Muscle layer of duodenum (tissue), 2 donors: ENCODE measurements around the gene CRTC2.

Experiments used
- H3K27ac ChIP-seq: one replicate; pipeline ENCODE4 v1.7.0; 2013; ENCODE audit warnings: mild to moderate bottlenecking, low read length
- H3K27me3 ChIP-seq: one replicate; pipeline ENCODE4 v1.7.0; 2013; ENCODE audit warnings: low read depth, mild to moderate bottlenecking, control low read depth, low read length
- H3K36me3 ChIP-seq, 2 donors: one replicate each; pipeline ENCODE4 v1.7.0; 2013; ENCODE audit warnings: low read length in 2 of 2, control low read depth in 1 of 2, mild to moderate bottlenecking in 1 of 2; ENCODE audit not compliant: insufficient read depth in 2 of 2, control insufficient read depth in 1 of 2
- H3K4me1 ChIP-seq, 2 donors: one replicate each; pipeline ENCODE4 v1.7.0; 2013; ENCODE audit warnings: low read length in 2 of 2, mild to moderate bottlenecking in 2 of 2, control low read depth in 1 of 2, moderate library complexity in 1 of 2; ENCODE audit not compliant: insufficient read depth in 2 of 2, control insufficient read depth in 1 of 2
- H3K4me3 ChIP-seq, 2 donors: one replicate each; pipeline ENCODE4 v1.7.0; 2013; ENCODE audit warnings: low read length in 2 of 2, low read depth in 1 of 2, mild to moderate bottlenecking in 1 of 2
- H3K9me3 ChIP-seq, 2 donors: one replicate each; pipeline ENCODE4 v1.7.0; 2013; ENCODE audit warnings: low read length in 2 of 2, control low read depth in 1 of 2, mild to moderate bottlenecking in 1 of 2; ENCODE audit not compliant: control insufficient read depth in 1 of 2
- donor health status: healthy.

The CRTC2 gene

GRCh38 chr1:153970346-153970745 lies 11.9 kb upstream of the CRTC2 start:
- Histone ChIP-seq H3K9me3 (no peaks in the 10 kb centered on the region), H3K4me1 (peaks cover 8 to 19% of the 10 kb centered on the region in 2 donors), H3K36me3 (peaks cover 22 to 24% of the 10 kb centered on the region in 2 donors), H3K27me3 (no peaks in the 10 kb centered on the region), H3K4me3 (no peak overlapping the region), H3K27ac (no peak overlapping the region)

GRCh38 chr1:153968972-153969371 lies 10.6 kb upstream of the CRTC2 start:
- Histone ChIP-seq H3K27ac (no peak overlapping the region), H3K4me1 (peaks cover 11 to 23% of the 10 kb centered on the region in 2 donors), H3K36me3 (peaks cover 11 to 13% of the 10 kb centered on the region in 2 donors), H3K9me3 (no peaks in the 10 kb centered on the region), H3K4me3 (peak overlapping the region in 1 of 2 donors; percentile 65), H3K27me3 (no peaks in the 10 kb centered on the region)

DNA sequence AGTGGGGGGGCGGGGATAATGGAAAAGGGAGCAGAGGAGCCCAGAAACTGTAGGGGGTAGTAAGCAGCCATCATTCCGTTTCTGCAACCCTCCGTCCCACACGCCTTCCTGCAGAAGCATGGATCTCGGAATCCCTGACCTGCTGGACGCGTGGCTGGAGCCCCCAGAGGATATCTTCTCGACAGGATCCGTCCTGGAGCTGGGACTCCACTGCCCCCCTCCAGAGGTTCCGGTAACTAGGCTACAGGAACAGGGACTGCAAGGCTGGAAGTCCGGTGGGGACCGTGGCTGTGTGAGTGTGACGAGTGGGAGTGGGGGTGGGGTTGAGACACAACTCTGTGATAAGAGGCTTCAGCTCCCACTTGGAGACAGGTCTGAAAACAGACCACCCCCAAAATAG lies 10.0 kb upstream of the CRTC2 start:
- peak overlapping the region; percentile 65 to 82 for H3K4me3 ChIP-seq
- H3K27ac ChIP-seq: peak overlapping the region; percentile 90
- H3K4me1 ChIP-seq: peaks cover 11 to 23% of the 10 kb centered on the region in 2 donors
- H3K36me3 ChIP-seq: peaks cover 6 to 7% of the 10 kb centered on the region in 2 donors
- H3K27me3 ChIP-seq: no peaks in the 10 kb centered on the region
- H3K9me3 ChIP-seq: no peaks in the 10 kb centered on the region

GRCh38 chr1:153968000-153968363 lies 9.6 kb upstream of the CRTC2 start:
- Histone ChIP-seq H3K4me1 (peaks cover 11 to 23% of the 10 kb centered on the region in 2 donors), H3K4me3 (peak overlapping the region; percentile 65 to 82), H3K27me3 (no peaks in the 10 kb centered on the region), H3K27ac (peak overlapping the region; percentile 90), H3K9me3 (no peaks in the 10 kb centered on the region), H3K36me3 (peaks cover 3% of the 10 kb centered on the region in 2 donors)

DNA sequence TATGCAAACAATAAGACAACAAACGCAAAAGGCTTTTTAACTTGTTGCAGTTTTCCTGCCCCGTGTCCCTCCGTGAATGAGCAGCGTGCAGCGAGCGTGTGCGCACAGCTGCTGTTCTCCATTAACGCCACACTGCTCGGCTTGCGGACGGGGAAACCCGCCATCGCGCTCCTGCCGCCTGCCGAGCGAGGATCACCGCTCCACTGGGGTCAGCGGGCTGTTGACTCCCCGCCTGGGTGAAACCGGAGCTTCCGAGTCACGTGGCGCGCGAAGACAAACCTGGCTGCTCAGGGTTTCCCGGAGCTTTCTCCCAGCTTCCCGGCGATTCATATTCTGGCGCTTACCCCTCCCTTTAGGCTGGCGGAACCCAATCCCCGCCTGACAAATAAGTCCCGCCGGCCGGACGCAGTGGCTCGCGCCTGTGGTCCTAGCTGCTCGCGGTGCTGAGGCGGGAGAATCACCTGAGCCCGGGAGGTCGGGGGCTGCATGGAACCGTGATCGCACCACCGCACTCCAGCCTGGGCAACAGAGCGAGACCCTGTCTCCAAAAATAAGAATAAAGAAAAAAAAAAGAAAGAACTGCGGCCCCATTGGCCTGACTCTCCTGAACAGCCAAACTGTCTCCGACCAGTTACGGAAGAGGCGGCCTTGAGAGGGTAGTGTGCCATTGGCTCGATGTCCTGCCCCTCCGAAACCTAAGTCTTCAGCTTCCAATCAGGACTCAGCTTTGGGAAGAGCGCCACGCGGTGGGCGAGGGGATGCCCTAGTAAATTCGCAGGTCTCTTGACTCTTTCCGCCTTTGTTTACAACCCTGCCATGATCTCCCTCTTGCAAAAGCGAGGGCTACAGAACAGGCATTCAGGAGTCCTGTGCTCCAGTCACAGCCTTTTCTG lies 8.9 kb upstream of the CRTC2 start, which contains the start of gene CREB3L4:
CREB3L4 (plus strand) TSS at position 796 of the 893 bp plus-strand sequence. CDS start 624 bp downstream, outside the sequence.
- Histone ChIP-seq H3K4me1 (peaks cover 11 to 27% of the 10 kb centered on the region in 2 donors), H3K4me3 (peak within 1 kb of the TSS; percentile 65 to 82), H3K27ac (peak within 1 kb of the TSS; percentile 90), H3K27me3 (no peaks in the 10 kb centered on the region), H3K9me3 (no peaks in the 10 kb centered on the region), H3K36me3 (no peaks in the 10 kb centered on the region)

GRCh38 chr1:153963850-153964331 lies 5.5 kb upstream of the CRTC2 start:
- Histone ChIP-seq H3K27me3 (no peaks in the 10 kb centered on the region), H3K36me3 (peaks cover 6 to 10% of the 10 kb centered on the region in 2 donors), H3K4me1 (peaks cover 28 to 49% of the 10 kb centered on the region in 2 donors), H3K27ac (peak overlapping the region; percentile 94), H3K4me3 (peak overlapping the region; percentile 81 to 84), H3K9me3 (no peaks in the 10 kb centered on the region)

GRCh38 chr1:153963030-153963849 lies 4.8 kb upstream of the CRTC2 start, which contains the start of gene SLC39A1:
Gene SLC39A1, minus strand, starts transcription at chr1:153963537. Its CDS starts 822 bp downstream, at chr1:153962715.
- Histone ChIP-seq H3K27me3 (no peaks in the 10 kb centered on the region), H3K9me3 (no peaks in the 10 kb centered on the region), H3K4me3 (peak within 1 kb of the TSS; percentile 81 to 84), H3K27ac (peak within 1 kb of the TSS; percentile 94), H3K36me3 (peaks cover 8 to 10% of the 10 kb centered on the region in 2 donors), H3K4me1 (peaks cover 30 to 45% of the 10 kb centered on the region in 2 donors)

- H3K27ac ChIP-seq: peak overlapping the region; percentile 94
- H3K27me3 ChIP-seq: no peaks in the 10 kb centered on the region
- peak overlapping the region; percentile 81 to 84 for H3K4me3 ChIP-seq
- peaks cover 32 to 47% of the 10 kb centered on the region in 2 donors for H3K4me1 ChIP-seq
- H3K36me3 ChIP-seq: peaks cover 9 to 10% of the 10 kb centered on the region in 2 donors
- H3K9me3 ChIP-seq: no peaks in the 10 kb centered on the region
Observed at GRCh38 chr1:153962088-153963029, 3.9 kb upstream of the CRTC2 start.

DNA sequence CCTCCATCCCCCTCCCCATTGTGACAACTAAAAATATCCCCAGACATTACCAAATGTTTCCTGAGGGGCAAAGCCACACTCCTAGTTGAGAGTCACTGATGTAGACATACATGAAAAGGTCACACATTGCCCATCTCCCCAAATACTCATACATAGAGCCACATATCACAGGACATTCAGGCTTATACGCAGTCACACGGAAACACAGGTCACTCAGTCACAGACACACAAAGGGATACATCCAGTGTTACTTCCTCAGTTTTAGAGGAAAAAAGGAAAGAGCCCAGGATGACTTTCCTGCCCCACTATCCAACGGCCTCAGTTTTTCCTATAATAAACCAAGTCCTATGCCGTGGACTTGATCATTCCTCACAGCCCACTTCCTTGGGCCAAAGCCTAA lies 3.0 kb upstream of the CRTC2 start:
- Histone ChIP-seq H3K27me3 (no peaks in the 10 kb centered on the region), H3K36me3 (peaks cover 9 to 10% of the 10 kb centered on the region in 2 donors), H3K9me3 (no peaks in the 10 kb centered on the region), H3K4me3 (peak overlapping the region; percentile 81 to 84), H3K27ac (peak overlapping the region; percentile 72), H3K4me1 (peaks cover 39 to 53% of the 10 kb centered on the region in 2 donors)

GRCh38 chr1:153960206-153960605 lies 1.8 kb upstream of the CRTC2 start:
- Histone ChIP-seq H3K4me3 (no peak overlapping the region), H3K4me1 (peaks cover 35 to 57% of the 10 kb centered on the region in 2 donors), H3K9me3 (no peaks in the 10 kb centered on the region), H3K36me3 (peaks cover 9 to 10% of the 10 kb centered on the region in 2 donors), H3K27me3 (no peaks in the 10 kb centered on the region), H3K27ac (no peak overlapping the region)
